G401 (cell line): Measurements from ENCODE around the gene DYNC1H1. TPM values are rescaled to one million over a fixed set of nuclear protein-coding genes. Genes with fewer than 3 reads are reported as not detected.
"Not testable (repeated sequence)": the region's sequence is repeated elsewhere in the genome, so short reads cannot be mapped to it uniquely, and the experiment has no call there.

ENCODE experiments used
- DNase-seq: peaks from one replicate; pipeline ENCODE4 v3.0.0-alpha.2; 2015; ENCODE audit warnings: low spot score
- in situ Hi-C: cut with HindIII; loops from 2 replicates; pipeline ENCODE4 v1.10.0; 2016; ENCODE audit warnings: low sequenced_read_pairs, mixed read lengths
- total RNA-seq: library from RNA; depleted of rRNA; stranded (reverse); fragments of >200 nt; shearing (Covaris generic); gene quantifications from 2 replicates; pipeline ENCODE4 v1.2.3, GENCODE V29; 2014

Gene DYNC1H1
- total RNA-seq, 1 experiment from 2014 or later, result 187 TPM

- no peak for DNase-seq
- in situ Hi-C loops, result loop anchor here (25.0 kb wide), 1 partner anchor 235 kb away; the partner anchor contains the start of genes MOK and ZNF839
Measured at GRCh38 chr14:102077382-102077709, 113.0 kb downstream of the DYNC1H1 start.

- DNase-seq, result not testable (repeated sequence)
- in situ Hi-C loops, result loop anchor here (25.0 kb wide), 1 partner anchor 234 kb away; the partner anchor contains the start of genes MOK and ZNF839
Measured at GRCh38 chr14:102078361-102078791, 114.0 kb downstream of the DYNC1H1 start.

DNA sequence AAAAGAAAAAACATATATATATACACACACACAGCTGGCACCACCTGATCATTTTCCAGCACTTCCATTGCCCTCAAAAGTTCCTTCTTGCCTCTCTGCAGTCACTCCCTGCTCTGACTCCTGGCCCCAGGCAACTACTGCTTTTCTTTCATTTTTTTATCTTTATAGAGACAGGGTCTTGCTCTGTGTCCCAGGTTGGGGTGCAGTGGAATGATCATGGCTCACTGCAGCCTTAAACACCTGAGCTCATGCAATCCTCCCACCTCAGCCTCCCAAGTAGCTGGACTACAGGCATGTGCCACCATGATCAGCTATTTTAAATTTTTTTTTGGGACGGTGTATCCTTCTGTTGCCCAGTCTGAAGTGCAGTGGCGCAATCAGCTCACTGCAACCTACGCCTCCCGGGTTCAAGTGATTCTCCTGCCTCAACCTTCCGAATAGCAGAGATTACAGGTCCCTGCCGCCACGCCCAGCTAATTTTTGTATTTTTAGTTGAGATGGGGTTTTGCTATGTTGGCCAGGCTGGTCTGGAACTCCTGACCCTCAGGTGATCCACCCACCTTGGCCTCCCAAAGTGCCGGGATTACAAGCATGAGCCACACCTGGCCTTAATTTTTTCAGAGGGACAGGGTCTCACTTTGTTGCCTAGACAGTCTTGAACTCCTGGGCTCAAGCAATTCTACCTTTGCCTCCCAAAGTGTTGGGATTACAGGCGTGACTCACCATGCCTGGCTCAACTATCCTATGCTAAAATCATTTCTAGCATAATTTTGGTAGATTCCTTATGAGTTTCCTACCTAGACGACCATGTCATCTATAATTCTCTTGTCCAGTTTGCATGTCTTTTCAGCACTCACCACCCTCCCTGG lies 114.7 kb downstream of the DYNC1H1 start:
- DNase-seq, result no peak
- in situ Hi-C loops, result loop anchor here (25.0 kb wide), 1 partner anchor 233 kb away; the partner anchor contains the start of genes MOK and ZNF839

GRCh38 chr14:102079700-102079979 lies 115.3 kb downstream of the DYNC1H1 start:
- DNase-seq, result no peak
- in situ Hi-C loops, result loop anchor here (25.0 kb wide), 1 partner anchor 233 kb away; the partner anchor contains the start of genes MOK and ZNF839

- DNase-seq, result no peak
- in situ Hi-C loops, result loop anchor here (10.0 to 25.0 kb wide), 2 partner anchors 46 to 232 kb away; partner anchors contain the start of genes MOK and ZNF839
Measured at GRCh38 chr14:102080183-102081080, 116.1 kb downstream of the DYNC1H1 start.

- in situ Hi-C loops, result loop anchor here (10.0 to 25.0 kb wide), 2 partner anchors 47 to 231 kb away; partner anchors contain the start of genes MOK and ZNF839
- DNase-seq, result no peak
Measured at GRCh38 chr14:102081231-102082080, 117.1 kb downstream of the DYNC1H1 start.

GRCh38 chr14:102084522-102084921 lies 120.1 kb downstream of the DYNC1H1 start:
- DNase-seq, result not testable (repeated sequence)
- in situ Hi-C loops, result loop anchor here (10.0 to 25.0 kb wide), 2 partner anchors 50 to 228 kb away; partner anchors contain the start of genes MOK and ZNF839

DNA sequence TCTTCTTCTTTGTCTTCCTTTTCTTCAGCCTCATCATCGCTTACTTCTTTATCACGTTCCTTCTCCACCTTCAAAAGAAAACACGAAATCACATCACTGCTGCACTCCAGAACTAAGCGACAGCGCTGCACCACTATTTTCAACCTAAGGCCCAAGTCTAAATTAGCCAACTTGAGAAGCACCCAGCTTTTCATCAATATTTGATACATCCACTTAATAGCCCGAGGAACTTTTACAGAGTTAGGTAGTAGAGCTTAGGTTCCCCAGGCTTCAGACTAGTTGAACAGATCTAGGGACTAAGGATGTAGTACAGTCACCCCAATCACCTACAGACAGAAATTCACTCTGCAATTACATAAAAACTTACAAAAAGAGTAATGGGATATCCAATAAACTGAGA lies 120.6 kb downstream of the DYNC1H1 start:
- in situ Hi-C loops, result loop anchor here (10.0 to 25.0 kb wide), 2 partner anchors 50 to 227 kb away; partner anchors contain the start of genes MOK and ZNF839
- no peak for DNase-seq

DNA sequence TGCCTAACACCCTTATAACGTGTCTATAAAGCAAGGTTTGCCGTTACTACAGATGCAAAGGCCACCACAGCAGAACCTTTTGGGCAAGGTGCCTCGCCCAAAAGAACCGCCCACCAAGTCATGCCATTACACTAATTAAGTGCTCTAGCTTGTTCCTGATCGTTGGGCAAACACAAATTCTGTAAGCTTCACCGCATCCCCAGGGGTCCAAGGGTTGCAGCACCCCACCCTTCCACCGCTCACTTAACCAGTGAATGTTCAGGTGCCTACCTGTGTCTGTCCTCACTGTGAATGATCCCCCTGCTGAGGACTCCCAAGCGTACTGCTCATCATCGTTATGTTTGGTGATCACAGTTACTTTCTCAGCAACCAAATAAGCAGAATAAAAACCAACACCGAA lies 121.1 kb downstream of the DYNC1H1 start:
- no peak for DNase-seq
- in situ Hi-C loops, result loop anchor here (10.0 to 25.0 kb wide), 2 partner anchors 51 to 227 kb away; partner anchors contain the start of genes MOK and ZNF839

DNA sequence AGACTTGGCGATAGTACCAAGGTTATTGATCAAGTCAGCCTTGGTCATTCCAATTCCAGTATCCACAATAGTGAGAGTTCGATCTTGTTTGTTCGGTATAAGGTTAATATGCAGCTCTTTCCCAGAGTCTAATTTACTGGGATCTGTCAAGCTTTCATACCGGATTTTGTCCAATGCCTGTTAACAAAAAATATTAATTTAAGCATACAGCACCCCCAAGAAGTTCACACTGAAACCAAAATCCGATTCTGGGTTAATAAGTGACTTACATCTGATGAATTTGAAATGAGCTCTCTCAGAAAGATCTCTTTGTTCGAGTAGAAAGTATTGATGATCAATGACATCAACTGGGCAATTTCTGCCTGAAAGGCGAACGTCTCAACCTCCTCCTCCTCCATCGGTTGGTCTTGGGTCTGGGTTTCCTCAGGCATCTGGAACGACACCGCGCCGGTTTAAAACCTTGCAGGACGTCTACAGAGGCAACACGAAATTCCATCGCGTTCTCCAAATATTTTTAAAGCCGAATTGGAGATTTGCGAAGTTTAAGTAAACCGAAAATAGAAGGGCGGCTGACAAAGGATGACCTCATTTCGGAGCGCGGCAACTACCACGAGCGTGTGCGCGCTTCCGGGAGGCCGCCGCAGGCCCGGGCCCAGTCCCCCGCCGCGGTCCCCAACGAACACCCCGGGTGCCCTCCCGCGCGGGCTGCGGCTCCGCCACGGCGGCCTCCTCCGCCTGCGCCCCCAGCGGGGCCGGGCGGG lies 121.8 kb downstream of the DYNC1H1 start:
- in situ Hi-C loops, result loop anchor here (10.0 to 25.0 kb wide), 2 partner anchors 51 to 226 kb away; partner anchors contain the start of genes MOK and ZNF839
- DNase-seq, result peak; percentile 55

GRCh38 chr14:102086709-102086971 lies 122.3 kb downstream of the DYNC1H1 start:
- in situ Hi-C loops, result loop anchor here (10.0 to 25.0 kb wide), 2 partner anchors 52 to 226 kb away; partner anchors contain the start of genes MOK and ZNF839
- no peak for DNase-seq

DNA sequence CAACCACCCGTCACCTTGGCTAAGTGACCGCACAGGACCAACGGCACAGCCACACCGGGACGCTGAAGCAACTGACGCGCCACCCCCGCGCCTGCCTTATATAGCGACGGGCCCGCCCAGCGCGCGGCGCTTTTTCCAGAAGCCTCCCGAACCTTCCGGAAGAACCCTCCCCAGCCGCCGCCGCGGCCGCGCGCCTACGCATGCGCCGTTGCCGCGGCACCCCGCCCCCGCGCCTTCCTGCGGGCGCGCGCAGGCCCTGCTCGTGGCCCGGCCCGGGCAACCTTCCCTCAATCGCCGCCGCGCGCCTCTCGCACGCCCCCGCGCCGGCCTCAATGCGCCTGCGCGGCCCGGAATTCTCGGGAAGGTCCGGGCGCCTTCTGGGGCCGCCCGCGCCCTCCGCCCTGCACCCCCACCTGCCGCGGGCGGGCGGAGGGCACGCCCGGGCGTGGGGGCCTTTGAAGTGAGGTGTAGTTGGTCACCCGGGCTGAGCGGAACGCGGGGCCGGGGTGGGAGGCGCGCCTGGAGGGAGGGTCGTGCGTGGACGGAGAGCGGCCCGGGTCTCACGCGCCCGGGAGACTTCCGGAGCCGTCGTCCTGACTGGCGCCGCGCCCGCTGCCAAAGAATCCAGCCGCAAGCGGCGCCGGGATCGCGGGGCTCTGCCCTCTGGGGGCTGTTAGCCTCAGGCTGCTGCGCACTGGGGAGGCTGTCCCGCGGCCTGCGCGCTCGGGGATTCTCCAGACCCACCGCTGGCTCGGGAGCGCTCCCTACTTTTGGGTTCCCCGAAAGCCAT lies 122.8 kb downstream of the DYNC1H1 start, which contains the start of gene HSP90AA1:
Gene HSP90AA1, minus strand, starts transcription at position 73 of the 790 bp plus-strand sequence. CDS start 666 bp downstream, outside the sequence.
- peak; percentile 83 for DNase-seq
- in situ Hi-C loops, result loop anchor here (10.0 to 25.0 kb wide), 2 partner anchors 52 to 225 kb away; partner anchors contain the start of genes MOK and ZNF839

GRCh38 chr14:102087762-102088011 lies 123.3 kb downstream of the DYNC1H1 start:
- in situ Hi-C loops, result loop anchor here (10.0 to 25.0 kb wide), 2 partner anchors 53 to 225 kb away; partner anchors contain the start of genes MOK and ZNF839
- DNase-seq, result no peak

GRCh38 chr14:102088012-102088792 lies 123.8 kb downstream of the DYNC1H1 start:
- in situ Hi-C loops, result loop anchor here (10.0 to 25.0 kb wide), 2 partner anchors 53 to 224 kb away; partner anchors contain the start of genes MOK and ZNF839
- peak; percentile 39 for DNase-seq

DNA sequence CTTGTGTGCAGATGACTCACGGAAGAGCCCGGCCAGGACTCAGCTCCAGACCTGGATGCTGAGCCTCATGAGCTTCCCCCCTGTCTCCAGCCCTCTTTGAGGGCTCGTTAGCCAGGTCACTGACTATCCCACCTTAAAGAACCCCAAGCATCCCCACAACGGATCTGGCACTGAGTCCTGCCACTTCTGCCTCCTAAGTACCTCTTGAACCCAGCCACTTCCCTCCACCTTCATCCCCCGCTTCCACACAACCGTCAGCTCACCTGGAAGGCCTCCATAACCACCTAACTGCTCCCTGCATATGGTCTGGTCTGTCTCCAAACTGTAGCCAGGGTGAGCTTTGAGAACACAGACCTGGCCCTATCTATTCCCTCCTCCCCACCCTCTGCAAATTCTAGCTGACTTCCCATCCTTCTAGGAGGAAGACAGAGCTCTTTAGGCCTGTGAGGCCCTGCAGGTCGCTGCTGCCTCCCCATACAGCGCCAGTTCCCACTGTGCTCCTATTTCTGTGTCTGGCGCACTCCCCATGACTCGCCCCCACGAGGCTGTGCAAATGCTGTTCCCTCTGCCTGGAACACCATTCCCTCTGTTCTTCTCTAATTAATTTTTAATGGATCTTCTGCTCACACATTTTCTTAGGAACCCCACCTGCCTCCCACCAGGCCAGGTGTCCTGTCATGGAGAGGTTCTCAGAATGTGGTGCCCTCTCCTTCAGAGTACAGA lies 125.4 kb downstream of the DYNC1H1 start:
- in situ Hi-C loops, result loop anchor here (10.0 to 25.0 kb wide), 2 partner anchors 55 to 223 kb away; partner anchors contain the start of genes MOK and ZNF839
- no peak for DNase-seq
